ENCODE results near the gene ZC3H12A.

Gene ZC3H12A

GRCh38 chr1:37478890-37479254 lies 4.5 kb downstream of the ZC3H12A start:
- peak; percentile 59 for DNase-seq (ENCODE audit: low spot score)

DNA sequence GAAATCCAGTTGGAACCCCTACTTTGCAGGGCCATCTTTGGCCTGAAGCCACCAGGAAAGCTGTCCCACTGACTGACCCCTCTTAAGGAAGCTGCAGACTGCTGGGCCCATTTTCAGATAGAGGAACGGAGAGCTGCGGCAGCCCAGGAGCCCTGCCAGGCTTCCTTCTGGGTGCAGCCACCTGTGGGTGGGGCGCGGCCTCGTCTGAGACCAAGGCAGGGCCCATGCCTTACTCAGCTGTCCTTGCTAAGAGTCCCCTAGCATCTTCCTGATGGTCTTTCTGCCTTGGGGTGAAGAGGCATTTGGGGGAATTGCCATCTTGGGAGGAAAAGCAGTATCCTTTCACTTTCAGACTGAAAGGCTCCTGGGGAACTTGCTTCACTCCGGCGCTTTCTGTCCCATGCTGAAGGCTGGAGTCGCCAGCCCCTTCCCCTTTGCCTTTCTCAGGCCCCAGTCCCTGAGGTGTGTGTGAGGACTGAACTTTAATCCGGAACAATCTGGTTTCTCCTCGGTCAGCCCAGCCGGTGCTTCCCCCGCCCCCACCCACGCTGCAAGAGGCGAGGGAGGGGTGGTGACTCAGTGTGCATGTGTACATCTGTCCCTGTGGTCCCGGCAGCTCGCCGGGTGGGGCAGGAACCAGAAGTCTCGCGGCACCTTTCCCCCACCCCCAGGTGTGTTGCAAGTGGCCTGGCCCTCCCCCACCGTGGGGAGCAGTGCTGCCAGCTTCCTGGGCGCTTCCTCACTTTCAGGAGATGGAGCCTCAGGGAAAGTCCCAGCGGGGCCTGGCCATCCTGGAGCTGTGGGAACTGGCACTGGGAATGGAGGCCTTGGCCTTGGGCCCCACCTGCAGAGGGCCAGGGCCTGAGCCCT lies 5.1 kb downstream of the ZC3H12A start:
- DNase-seq (ENCODE audit: low spot score), result peak; percentile 94

- DNase-seq (ENCODE audit: low spot score), result no peak
Measured at GRCh38 chr1:37480125-37480466, 5.7 kb downstream of the ZC3H12A start.

DNA sequence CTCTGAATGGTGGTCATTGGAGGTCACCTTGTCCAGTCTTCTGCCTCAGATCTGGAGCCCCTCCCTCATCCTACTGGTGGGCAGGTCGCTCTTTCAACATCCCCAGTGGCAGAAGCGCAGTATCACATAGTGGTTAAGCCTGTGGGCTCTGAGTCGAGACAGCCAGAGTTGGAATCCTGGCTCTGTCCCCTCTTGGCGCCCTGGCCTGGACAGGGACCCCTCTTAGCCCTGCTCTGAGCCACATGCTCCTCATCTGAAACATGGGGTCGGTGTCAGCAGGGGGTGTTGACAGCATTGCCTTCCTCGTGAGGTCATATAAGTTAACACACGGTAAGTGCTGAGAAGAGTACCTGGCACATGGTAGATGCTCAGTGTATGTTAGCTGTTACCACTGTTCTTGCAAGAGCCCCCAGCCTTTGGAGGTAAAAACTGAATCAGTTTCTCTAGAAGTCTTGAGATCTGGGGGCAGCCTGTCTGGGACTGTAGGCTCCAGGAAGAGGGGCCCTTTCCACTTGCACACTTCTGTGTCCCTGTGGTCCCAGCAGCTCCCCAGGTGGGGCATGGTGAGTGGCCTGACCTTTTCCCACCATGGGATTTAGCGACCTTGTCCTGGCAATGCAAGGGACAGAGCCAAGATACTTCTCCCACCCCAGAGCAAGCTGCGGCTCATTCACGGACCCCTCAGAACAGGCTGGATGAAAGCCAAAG lies 6.4 kb downstream of the ZC3H12A start:
- DNase-seq (ENCODE audit: low spot score), result no peak

DNA sequence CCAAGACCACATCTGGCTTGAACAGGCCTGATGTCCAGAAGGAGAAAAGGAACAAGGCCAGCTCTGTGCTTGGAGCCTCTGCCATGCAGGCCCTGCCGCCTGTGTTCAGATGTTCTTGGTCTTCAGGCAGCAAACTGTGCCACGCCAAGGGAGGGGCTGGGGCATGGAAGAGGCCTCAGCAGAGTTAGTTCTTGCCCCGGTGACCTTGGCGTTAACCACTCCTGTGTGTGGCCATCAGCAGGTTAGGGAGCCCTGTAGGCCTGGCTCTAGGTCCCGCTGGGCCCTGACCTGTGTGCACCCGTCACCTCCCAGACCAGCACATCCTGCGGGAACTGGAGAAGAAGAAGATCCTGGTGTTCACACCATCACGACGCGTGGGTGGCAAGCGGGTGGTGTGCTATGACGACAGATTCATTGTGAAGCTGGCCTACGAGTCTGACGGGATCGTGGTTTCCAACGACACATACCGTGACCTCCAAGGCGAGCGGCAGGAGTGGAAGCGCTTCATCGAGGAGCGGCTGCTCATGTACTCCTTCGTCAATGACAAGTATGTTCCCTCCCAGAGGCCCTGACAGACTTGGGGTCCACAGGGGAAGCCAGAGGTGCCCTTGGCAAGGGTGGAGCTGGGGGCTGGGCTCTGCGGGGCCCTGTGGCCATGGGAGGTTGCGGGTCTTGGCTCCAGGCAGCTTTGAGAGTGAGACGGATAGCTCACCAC lies 7.1 kb downstream of the ZC3H12A start:
- DNase-seq (ENCODE audit: low spot score), result no peak

GRCh38 chr1:37482004-37482785 lies 7.8 kb downstream of the ZC3H12A start:
- no peak for DNase-seq (ENCODE audit: low spot score)

DNA sequence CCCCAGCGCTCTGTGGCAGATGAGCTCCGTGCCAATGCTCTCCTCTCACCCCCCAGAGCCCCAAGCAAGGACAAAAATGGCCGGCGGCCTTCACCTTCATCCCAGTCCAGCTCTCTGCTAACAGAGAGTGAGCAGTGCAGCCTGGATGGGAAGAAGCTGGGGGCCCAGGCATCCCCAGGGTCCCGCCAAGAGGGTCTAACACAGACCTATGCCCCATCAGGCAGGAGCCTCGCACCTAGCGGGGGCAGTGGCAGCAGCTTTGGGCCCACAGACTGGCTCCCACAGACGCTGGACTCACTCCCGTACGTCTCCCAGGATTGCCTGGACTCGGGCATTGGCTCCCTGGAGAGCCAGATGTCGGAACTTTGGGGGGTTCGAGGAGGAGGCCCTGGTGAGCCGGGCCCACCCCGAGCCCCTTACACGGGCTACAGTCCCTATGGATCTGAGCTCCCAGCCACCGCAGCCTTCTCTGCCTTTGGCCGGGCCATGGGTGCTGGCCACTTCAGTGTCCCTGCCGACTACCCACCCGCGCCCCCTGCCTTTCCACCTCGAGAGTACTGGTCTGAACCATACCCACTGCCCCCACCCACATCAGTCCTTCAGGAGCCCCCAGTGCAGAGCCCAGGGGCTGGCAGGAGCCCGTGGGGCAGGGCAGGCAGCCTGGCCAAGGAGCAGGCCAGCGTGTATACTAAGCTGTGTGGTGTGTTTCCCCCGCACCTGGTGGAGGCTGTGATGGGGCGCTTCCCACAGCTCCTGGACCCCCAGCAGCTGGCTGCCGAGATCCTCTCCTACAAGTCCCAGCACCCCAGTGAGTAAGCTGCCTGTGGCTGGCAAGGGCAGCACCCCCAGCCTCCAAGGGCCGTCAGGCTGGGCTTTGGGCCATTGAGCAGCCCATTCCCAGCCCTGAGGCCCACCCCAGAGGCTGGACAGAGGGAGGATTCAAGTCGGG lies 8.7 kb downstream of the ZC3H12A start:
- no peak for DNase-seq (ENCODE audit: low spot score)

GRCh38 chr1:37483785-37484184 lies 9.4 kb downstream of the ZC3H12A start:
- no peak for DNase-seq (ENCODE audit: low spot score)

- no peak for DNase-seq (ENCODE audit: low spot score)
Measured at GRCh38 chr1:37484325-37485051, 10.1 kb downstream of the ZC3H12A start.

GRCh38 chr1:37485902-37486679 lies 11.7 kb downstream of the ZC3H12A start:
- DNase-seq (ENCODE audit: low spot score), result no peak

DNA sequence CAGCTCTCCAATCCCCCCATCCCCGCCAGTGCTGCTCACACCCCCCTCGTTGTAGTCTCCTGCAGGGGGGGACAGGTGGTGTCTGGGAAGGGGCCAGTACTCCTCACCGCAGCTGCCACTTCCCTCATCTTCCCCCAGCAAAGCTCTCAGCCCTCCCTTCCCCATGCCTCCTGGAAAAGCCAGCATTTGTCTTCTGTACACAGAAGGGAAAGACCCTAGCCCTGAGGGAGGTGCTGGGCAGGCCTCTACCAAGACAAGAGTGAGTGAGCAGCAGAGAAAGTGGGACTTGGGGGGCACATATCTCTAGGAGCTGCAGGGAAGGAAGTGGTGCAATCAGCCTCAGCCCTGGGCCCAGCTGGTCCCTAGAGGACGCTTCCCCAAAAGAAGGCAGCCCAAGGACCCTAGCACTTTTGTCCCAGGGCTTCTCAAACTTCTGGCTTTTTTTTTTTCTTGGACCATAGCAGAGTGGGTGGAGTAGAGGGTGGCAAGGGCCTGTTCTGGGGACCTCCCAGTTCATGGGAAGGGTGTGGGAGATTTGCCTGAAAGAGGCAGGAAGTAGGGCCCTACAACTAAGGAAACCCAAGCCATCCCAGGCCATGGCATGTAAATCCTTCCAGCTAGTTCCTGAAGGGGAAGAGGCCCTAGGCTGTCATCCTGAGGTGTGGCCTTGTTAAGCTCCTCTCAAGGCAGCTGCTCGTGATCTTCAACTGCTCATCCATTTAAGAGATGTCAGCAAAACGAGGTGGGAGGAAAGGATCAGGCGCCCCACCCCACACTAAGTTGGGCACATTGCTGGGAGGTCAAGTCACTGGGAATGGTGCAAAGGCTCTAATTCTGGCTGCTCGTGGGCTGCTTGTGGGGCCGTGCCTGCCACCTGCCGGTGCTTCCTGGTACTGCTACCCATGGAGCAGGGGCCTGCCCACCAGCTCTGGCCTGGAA lies 12.6 kb downstream of the ZC3H12A start:
- peak; percentile 79 for DNase-seq (ENCODE audit: low spot score)

DNA sequence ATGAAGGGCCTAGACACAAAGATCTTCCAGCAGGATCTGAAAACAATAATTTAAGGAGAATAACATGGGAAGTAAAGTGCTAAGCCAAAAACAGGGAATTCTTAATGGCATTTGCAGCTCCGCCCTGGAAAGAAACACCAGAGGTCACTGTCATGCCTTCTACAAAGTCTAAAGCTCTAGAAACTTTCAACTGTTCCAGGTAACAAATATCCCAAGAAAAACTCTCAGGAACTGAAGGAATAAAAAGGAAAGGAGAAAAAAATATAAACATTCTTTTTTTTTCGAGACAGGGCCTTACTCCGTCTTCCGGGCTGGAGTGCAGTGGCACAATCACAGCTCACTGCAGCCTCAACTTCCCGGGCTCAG lies 13.2 kb downstream of the ZC3H12A start:
- DNase-seq (ENCODE audit: low spot score), result no peak

- DNase-seq (ENCODE audit: low spot score), result no peak
Measured at GRCh38 chr1:37493336-37494098, 19.1 kb downstream of the ZC3H12A start.

DNA sequence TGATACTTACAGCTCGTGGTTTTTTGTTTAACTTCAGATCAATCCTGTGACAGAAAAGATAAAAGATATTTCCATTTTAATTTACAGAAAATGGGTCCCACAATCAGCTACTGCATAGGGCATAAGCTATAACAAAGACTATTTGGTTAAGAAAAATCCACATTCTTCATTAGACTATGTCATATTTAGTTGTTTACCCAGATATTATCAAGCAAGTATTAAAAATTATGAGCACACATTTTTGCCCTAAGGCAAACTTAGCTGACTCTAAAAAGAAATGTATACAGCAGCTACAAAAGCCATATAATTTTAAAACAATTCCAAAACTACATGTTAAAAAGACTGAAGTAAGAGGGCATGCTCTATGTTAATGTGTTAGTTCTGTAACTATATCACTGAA lies 21.5 kb downstream of the ZC3H12A start:
- no peak for DNase-seq (ENCODE audit: low spot score)

- no peak for DNase-seq (ENCODE audit: low spot score)
Measured at GRCh38 chr1:37497832-37498231, 23.5 kb downstream of the ZC3H12A start.

- no peak for DNase-seq (ENCODE audit: low spot score)
Measured at GRCh38 chr1:37498872-37499617, 24.7 kb downstream of the ZC3H12A start.

GRCh38 chr1:37501661-37502060 lies 27.3 kb downstream of the ZC3H12A start:
- no peak for DNase-seq (ENCODE audit: low spot score)

Data from CD4-positive, alpha-beta T cell treated with Interleukin-15 for 4 hours (primary cell).